Dermis microvascular lymphatic vessel endothelial cell (primary cell): ENCODE results near the gene OR2H1. TPM values are rescaled to one million over a fixed set of nuclear protein-coding genes. Genes with fewer than 3 reads are reported as not detected.

ENCODE experiments used
- DNase-seq, 2 donors: peaks; one replicate each; pipeline versions ENCODE4 v3.0.0 to v3.0.0-alpha.2; 2010; ENCODE audit warnings: low read depth in 2 of 2
- total RNA-seq: library from RNA; depleted of rRNA; stranded (reverse); fragments of >200 nt; gene quantifications from 2 replicates; pipeline ENCODE4 v1.2.1, GENCODE V29; 2014

The OR2H1 gene
- total RNA-seq, 1 donor from 2014 or later, result not detected

GRCh38 chr6:29509711-29510110 is 52.8 kb downstream of the OR2H1 start:
- no peak for DNase-seq

DNA sequence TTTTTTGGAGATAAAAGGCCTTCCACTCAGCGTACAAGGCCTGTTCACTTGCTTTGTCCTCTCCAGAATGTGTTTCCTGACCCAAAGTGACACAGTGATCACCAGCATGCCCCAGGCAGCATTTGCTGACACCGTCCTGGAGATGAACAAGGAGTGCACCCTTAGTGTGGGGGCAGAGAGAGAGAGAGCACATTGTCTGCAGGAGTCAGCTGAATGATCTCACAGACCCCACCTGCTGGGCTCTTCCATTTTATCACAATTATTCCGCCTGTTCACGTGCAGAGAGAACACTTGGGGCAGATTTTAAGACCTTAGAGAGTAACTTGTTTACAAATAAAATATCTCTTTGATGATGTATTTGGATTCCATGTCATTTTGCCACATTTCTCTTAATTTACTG is 53.2 kb downstream of the OR2H1 start:
- no peak for DNase-seq

GRCh38 chr6:29510746-29511300 is 53.9 kb downstream of the OR2H1 start:
- DNase-seq, result no peak

Other genes starting within 250 kb of the OR2H1 start
- not detected in 2 replicates for gene OR14J1, start 155.5 kb upstream of the OR2H1 start, total RNA-seq
- not detected in 2 replicates for gene OR5V1, start 88.3 kb upstream of the OR2H1 start, total RNA-seq
- not detected in 2 replicates for gene OR12D3, start 81.9 kb upstream of the OR2H1 start, total RNA-seq
- not detected in 2 replicates for gene OR12D2, start 61.5 kb upstream of the OR2H1 start, total RNA-seq
- gene OR12D1, start 42.2 kb upstream of the OR2H1 start, total RNA-seq, result not detected in 2 replicates
- not detected in 2 replicates for gene OR10C1, start 17.8 kb upstream of the OR2H1 start, total RNA-seq
- gene OR11A1, start 84 bp upstream of the OR2H1 start, total RNA-seq, result not detected in 2 replicates
- not detected in 2 replicates for gene MAS1L, start 30.8 kb downstream of the OR2H1 start, total RNA-seq
- gene UBD, start 102.6 kb downstream of the OR2H1 start, total RNA-seq, result 39.0 and 91.9 TPM in 2 replicates
- not detected in 2 replicates for gene OR2H2, start 128.0 kb downstream of the OR2H1 start, total RNA-seq
- gene GABBR1, start 176.0 kb downstream of the OR2H1 start, total RNA-seq, result 1.9 and 2.9 TPM in 2 replicates
- gene MOG, start 199.9 kb downstream of the OR2H1 start, total RNA-seq, result not detected in 2 replicates
- 0.51 and 0.63 TPM in 2 replicates for gene ZFP57, start 224.0 kb downstream of the OR2H1 start, total RNA-seq